GM06990 (cell line): Measurements from ENCODE around the gene CPT2.

Experiments used
- DNase-seq: peaks from one replicate; pipeline ENCODE4 v3.0.0-alpha.2; 2011; ENCODE audit not compliant: insufficient read length; ENCODE audit errors: extremely low read depth
- H3K27me3 ChIP-seq: replicated peaks from 2 replicates; pipeline ENCODE4 v1.6.0; 2011; ENCODE audit warnings: low read length; ENCODE audit not compliant: control insufficient read depth, insufficient read depth
- H3K36me3 ChIP-seq: 2 replicates; pipeline ENCODE4 v1.5.1; 2011; ENCODE audit warnings: low read length; ENCODE audit not compliant: control insufficient read depth, insufficient read depth
- H3K4me3 ChIP-seq: replicated peaks from 2 replicates; pipeline ENCODE4 v1.5.1; 2011; ENCODE audit warnings: low read depth, mild to moderate bottlenecking, control low read depth, low read length
- TF ChIP-seq, protein P1 (sequence below): IDR thresholded peaks from 2 replicates; pipeline ENCODE4 v1.5.1; 2011; ENCODE audit warnings: low read length, control low read depth, mild to moderate bottlenecking, inconsistent platforms; ENCODE audit not compliant: insufficient read depth, poor library complexity, severe bottlenecking

Gene CPT2

DNA sequence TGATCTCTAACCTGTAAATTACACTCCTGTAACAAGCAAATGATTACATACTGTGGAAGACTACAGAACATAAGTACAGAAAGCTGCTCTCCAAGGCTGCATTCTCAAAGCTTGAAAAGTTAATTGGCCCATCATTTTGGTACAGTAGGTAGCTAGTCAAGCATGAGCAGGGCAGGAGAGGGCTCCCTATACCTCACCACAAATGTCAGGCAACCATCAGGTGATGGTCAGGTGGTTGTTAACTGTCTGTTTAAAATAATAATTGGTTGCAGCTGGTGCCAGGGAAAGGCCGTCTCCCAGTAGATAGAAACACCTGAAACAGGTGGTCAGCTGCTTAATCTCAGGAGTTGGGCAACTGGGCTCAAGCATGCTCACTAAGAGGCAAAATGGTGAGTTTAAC, 41.1 kb upstream of the CPT2 start:
- no peaks in the 10 kb centered on the region; the same call in 1 of the 2 replicates for H3K27me3 ChIP-seq
- H3K36me3 ChIP-seq = no peaks in the 10 kb centered on the region
- DNase-seq = no peak
- TF ChIP-seq, protein P1, sequence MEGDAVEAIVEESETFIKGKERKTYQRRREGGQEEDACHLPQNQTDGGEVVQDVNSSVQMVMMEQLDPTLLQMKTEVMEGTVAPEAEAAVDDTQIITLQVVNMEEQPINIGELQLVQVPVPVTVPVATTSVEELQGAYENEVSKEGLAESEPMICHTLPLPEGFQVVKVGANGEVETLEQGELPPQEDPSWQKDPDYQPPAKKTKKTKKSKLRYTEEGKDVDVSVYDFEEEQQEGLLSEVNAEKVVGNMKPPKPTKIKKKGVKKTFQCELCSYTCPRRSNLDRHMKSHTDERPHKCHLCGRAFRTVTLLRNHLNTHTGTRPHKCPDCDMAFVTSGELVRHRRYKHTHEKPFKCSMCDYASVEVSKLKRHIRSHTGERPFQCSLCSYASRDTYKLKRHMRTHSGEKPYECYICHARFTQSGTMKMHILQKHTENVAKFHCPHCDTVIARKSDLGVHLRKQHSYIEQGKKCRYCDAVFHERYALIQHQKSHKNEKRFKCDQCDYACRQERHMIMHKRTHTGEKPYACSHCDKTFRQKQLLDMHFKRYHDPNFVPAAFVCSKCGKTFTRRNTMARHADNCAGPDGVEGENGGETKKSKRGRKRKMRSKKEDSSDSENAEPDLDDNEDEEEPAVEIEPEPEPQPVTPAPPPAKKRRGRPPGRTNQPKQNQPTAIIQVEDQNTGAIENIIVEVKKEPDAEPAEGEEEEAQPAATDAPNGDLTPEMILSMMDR = no peak
- H3K4me3 ChIP-seq = no peak overlapping the region

DNA sequence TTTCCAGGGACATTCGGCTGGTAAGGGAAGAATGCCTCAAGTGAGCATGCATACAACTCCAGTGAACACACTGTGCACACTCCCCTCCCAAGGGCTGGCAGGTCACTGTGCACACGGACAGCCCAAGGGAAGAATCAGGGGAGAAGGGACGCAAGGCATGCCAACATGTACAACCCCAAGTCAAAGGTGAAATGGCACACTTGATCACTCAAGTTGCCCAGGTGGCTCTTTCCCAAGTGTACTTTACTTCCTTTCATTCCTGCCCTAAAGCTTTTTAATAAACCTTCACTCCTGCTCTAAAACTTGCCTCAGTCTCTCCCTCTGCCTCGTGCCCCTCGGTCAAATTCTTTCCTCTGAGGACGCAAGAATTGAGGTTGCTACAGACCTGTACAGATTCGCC, 40.7 kb upstream of the CPT2 start:
- Histone ChIP-seq H3K27me3 (no peaks in the 10 kb centered on the region; the same call in 1 of the 2 replicates), H3K4me3 (no peak overlapping the region), H3K36me3 (no peaks in the 10 kb centered on the region)
- no peak for DNase-seq
- TF ChIP-seq, protein P1 = no peak

DNA sequence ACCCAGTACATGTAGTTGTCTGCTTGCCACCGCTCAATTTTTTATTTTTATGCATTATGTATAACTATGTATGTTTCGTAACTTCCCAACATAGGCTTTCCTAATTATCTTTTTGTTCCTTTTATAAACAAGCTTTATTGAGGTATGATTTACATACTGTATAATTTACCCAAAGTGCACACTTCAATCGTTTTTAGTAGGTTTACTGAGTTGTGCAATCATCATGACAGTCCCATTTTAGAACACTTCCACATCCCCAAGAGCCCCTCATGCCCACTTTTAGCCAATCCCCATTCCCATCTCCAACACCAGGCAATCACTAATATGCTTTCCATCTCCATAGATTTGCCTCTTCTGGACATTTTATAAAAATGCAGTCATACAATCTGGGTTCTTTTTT, 39.8 kb upstream of the CPT2 start:
- Histone ChIP-seq H3K27me3 (no peaks in the 10 kb centered on the region; the same call in 1 of the 2 replicates), H3K36me3 (no peaks in the 10 kb centered on the region), H3K4me3 (no peak overlapping the region)
- TF ChIP-seq, protein P1 = no peak
- DNase-seq = no peak

DNA sequence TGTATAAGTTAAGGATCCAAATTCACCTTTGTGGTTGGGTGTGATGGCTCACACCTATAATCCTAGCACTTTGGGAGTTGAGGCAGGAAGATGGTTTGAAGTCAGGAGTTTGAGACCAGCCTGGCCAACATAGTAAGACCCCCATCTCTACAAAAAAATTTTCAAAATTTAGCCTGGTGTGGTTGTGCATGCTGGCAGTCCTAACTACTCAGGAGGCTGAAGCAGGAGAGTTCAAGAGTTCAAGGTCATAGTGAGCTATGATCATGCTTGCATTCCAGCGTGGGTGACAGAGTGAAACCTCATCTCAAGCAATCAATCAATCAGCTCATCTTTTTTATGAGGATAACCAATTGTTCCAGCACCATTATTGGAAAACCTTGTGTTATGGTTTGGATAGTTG, 37.7 kb upstream of the CPT2 start:
- no peak for DNase-seq
- Histone ChIP-seq H3K36me3 (no peaks in the 10 kb centered on the region), H3K4me3 (no peak overlapping the region), H3K27me3 (no peaks in the 10 kb centered on the region; the same call in 1 of the 2 replicates)
- TF ChIP-seq, protein P1 = no peak

DNA sequence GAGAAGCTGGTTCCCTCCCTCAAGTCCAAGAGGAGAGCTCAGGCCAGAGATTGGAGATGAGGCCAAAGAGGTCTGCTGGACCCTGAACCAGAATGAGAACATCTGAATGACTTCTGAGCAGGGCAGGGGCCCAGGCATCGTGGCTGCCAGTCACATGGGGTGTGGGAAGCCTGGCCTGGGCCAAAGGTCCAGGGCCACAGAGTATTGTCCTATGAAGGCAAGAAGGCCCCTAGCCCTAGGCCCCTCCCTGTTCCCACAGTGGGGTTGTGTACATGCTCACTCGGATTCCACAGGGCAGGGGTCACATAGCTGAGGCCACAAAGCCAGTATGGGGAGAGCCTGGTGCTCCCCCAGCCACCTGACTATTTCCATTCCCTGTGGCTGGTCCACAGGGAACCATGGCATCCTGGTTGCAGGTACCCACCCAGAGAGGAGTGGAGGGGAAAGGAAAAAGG, 35.7 kb upstream of the CPT2 start:
- TF ChIP-seq, protein P1 = no peak
- no peaks in the 10 kb centered on the region for H3K27me3 ChIP-seq
- no peaks in the 10 kb centered on the region for H3K36me3 ChIP-seq
- DNase-seq = no peak
- no peak overlapping the region for H3K4me3 ChIP-seq

DNA sequence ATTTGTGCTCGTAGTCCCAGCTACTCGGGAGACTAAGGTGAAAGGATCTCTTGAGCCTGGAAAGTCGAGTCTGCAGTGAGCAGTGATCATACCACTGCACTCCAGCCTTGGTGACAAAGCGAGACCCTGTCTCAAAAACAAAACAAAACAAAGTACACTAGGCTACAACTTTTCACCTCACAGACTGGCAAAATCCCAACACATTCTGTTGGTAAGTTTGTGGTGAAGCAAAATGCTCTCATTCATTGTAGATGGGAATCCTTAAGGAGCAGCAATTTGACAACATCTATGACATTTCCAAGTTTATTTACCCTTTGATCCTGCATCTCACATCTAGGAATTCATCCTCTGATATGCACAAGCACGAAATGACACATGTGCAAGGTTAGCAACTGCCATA, 34.0 kb upstream of the CPT2 start:
- no peaks in the 10 kb centered on the region for H3K27me3 ChIP-seq
- TF ChIP-seq, protein P1 = no peak
- no peaks in the 10 kb centered on the region for H3K36me3 ChIP-seq
- no peak overlapping the region for H3K4me3 ChIP-seq
- no peak for DNase-seq
